Uterus (tissue), 4 donors: ENCODE data around the gene GALNTL6. TPM values are rescaled to one million over a fixed set of nuclear protein-coding genes. Genes with fewer than 3 reads are reported as not detected.
"Not testable (repeated sequence)": the region's sequence is repeated elsewhere in the genome, so short reads cannot be mapped to it uniquely, and the experiment has no call there.

Source experiments
- DNase-seq, 2 donors: peaks; one replicate each; pipeline ENCODE4 v3.0.0-alpha.2; 2019 to 2020
- H3K27ac ChIP-seq, 2 donors: fragments of 200-600 bp; sonication (generic); 1 replicate in 1 of 2; 2 replicates in 1 of 2; pipeline ENCODE4 v1.5.1; 2016 to 2018
- H3K27me3 ChIP-seq, 2 donors: fragments of 200-600 bp; sonication (generic); one replicate each; pipeline ENCODE4 v1.5.1; 2018 to 2019; ENCODE audit warnings: control low read depth in 1 of 2
- H3K36me3 ChIP-seq, 2 donors: fragments of 200-600 bp; sonication (generic); one replicate each; pipeline ENCODE4 v1.5.1; 2019; ENCODE audit warnings: control low read depth in 1 of 2
- H3K4me1 ChIP-seq, 2 donors: fragments of 200-600 bp; sonication (generic); one replicate each; pipeline ENCODE4 v1.5.1; 2018 to 2019; ENCODE audit warnings: control low read depth in 1 of 2
- H3K4me3 ChIP-seq, 2 donors: fragments of 200-600 bp; sonication (generic); 1 replicate in 1 of 2; 2 replicates in 1 of 2; pipeline ENCODE4 v1.5.1; 2018 to 2019; ENCODE audit warnings: mild to moderate bottlenecking in 1 of 2
- H3K9me3 ChIP-seq, 2 donors: fragments of 200-600 bp; sonication (generic); one replicate each; pipeline ENCODE4 v1.5.1; 2019; ENCODE audit warnings: control low read depth in 1 of 2
- POLR2A ChIP-seq, 2 donors: fragments of 450-650 bp; IDR thresholded peaks; one replicate each; pipeline ENCODE4 v1.6.1; 2016; ENCODE audit warnings: antibody characterized with exemption in 2 of 2, mild to moderate bottlenecking in 1 of 2, moderate library complexity in 1 of 2
- intact Hi-C: fragments of 100-400 bp; cut with DNase I; formaldehyde crosslinking; loops from one replicate; pipeline ENCODE4 v1.15.1; 2023; ENCODE audit warnings: low total_unique reads
- total RNA-seq, 4 donors: library from RNA; depleted of rRNA in 3 of 4; stranded (reverse); fragments of >200 nt in 3 of 4; gene quantifications; one replicate each; pipeline versions ENCODE4 v1.1.0 to v1.2.4, GENCODE V29; 2014 to 2023
- TF ChIP-seq, protein P1 (sequence below), 4 experiments: fragments of 200-600 bp in 2 of 4; fragments of 450-650 bp in 2 of 4; sonication (generic) in 2 of 4; IDR thresholded peaks; one replicate each; pipeline ENCODE4 v1.5.1; 2016 to 2019; ENCODE audit warnings: antibody characterized with exemption in 4 of 4, mild to moderate bottlenecking in 2 of 4, moderate library complexity in 1 of 4
- donor health status: DM: yes; HTN: yes; CAD: no.

GALNTL6 gene
- total RNA-seq, 4 donors from 2014 or later: 2.6 TPM; not detected in 3

DNA sequence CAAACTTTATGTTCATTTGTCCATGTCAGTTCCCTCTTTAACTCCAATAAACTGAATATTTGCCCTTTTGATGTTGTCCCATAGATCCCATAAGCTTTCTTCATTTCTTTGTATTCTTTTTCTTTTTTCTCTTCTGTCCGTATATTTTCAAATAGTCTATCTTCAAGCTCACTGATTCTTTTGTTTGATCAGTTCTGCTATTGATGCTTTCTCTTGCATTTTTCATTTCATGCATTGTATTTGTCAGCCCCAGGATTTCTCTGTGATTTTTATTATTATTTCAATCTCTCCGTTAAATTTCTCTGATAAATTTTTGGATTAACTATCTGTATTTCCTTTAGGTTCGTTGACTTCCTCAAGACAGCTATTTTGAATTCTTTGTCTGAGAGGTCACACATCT is 1082.5 kb downstream of the GALNTL6 start:
- H3K36me3 ChIP-seq: no peaks in the 10 kb centered on the region
- H3K4me3 ChIP-seq: no peak overlapping the region
- no peak overlapping the region for H3K27ac ChIP-seq
- intact Hi-C loops: no loop called here
- H3K27me3 ChIP-seq: no peaks in the 10 kb centered on the region
- TF ChIP-seq, protein P1, sequence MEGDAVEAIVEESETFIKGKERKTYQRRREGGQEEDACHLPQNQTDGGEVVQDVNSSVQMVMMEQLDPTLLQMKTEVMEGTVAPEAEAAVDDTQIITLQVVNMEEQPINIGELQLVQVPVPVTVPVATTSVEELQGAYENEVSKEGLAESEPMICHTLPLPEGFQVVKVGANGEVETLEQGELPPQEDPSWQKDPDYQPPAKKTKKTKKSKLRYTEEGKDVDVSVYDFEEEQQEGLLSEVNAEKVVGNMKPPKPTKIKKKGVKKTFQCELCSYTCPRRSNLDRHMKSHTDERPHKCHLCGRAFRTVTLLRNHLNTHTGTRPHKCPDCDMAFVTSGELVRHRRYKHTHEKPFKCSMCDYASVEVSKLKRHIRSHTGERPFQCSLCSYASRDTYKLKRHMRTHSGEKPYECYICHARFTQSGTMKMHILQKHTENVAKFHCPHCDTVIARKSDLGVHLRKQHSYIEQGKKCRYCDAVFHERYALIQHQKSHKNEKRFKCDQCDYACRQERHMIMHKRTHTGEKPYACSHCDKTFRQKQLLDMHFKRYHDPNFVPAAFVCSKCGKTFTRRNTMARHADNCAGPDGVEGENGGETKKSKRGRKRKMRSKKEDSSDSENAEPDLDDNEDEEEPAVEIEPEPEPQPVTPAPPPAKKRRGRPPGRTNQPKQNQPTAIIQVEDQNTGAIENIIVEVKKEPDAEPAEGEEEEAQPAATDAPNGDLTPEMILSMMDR (IDR thresholded peaks at IDR 0.05): no peak
- TF ChIP-seq POLR2A (IDR thresholded peaks at IDR 0.05): no peak
- no peaks in the 10 kb centered on the region for H3K9me3 ChIP-seq
- H3K4me1 ChIP-seq: no peaks in the 10 kb centered on the region
- no peak for DNase-seq

- no peak for TF ChIP-seq POLR2A (IDR thresholded peaks at IDR 0.05)
- TF ChIP-seq, protein P1 (IDR thresholded peaks at IDR 0.05): no peak
- H3K4me3 ChIP-seq: no peak overlapping the region
- no peaks in the 10 kb centered on the region for H3K9me3 ChIP-seq
- H3K27me3 ChIP-seq: no peaks in the 10 kb centered on the region
- H3K4me1 ChIP-seq: no peaks in the 10 kb centered on the region
- intact Hi-C loops: no loop called here
- no peak overlapping the region for H3K27ac ChIP-seq
- DNase-seq: no peak
- no peaks in the 10 kb centered on the region for H3K36me3 ChIP-seq
Measured at GRCh38 chr4:172897046-172897445, 1083.8 kb downstream of the GALNTL6 start.

DNA sequence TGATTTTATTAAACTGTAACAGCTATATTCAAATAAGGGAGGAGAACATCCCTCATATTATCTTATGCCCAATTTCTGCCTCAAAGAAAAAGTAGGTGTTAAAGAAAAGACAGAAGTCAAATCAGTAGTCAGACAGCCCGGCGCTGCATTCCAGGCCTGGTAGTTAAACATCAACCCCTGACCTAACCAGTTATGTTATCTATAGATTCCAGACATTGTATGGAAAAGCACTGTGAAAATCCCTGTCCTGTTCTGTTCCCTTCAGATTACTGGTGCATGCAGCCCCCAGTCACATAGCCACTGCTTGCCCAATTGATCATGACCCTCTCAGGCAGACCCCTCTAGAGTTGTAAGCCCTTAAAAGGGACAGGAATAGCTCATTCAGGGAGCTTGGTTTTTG is 1085.5 kb downstream of the GALNTL6 start:
- no peak for DNase-seq
- H3K27me3 ChIP-seq: no peaks in the 10 kb centered on the region
- intact Hi-C loops: no loop called here
- no peak overlapping the region for H3K4me3 ChIP-seq
- TF ChIP-seq, protein P1 (IDR thresholded peaks at IDR 0.05): no peak
- TF ChIP-seq POLR2A (IDR thresholded peaks at IDR 0.05): no peak
- no peaks in the 10 kb centered on the region for H3K4me1 ChIP-seq
- no peaks in the 10 kb centered on the region for H3K9me3 ChIP-seq
- no peaks in the 10 kb centered on the region for H3K36me3 ChIP-seq
- H3K27ac ChIP-seq: no peak overlapping the region

- TF ChIP-seq, protein P1 (IDR thresholded peaks at IDR 0.05): no peak
- H3K4me1 ChIP-seq: no peaks in the 10 kb centered on the region
- no peaks in the 10 kb centered on the region for H3K9me3 ChIP-seq
- no peak overlapping the region for H3K4me3 ChIP-seq
- DNase-seq: no peak
- H3K27me3 ChIP-seq: no peaks in the 10 kb centered on the region
- no peak overlapping the region for H3K27ac ChIP-seq
- H3K36me3 ChIP-seq: no peaks in the 10 kb centered on the region
- intact Hi-C loops: no loop called here
Measured at GRCh38 chr4:172899861-172900260, 1086.7 kb downstream of the GALNTL6 start.

- intact Hi-C loops: no loop called here
- H3K27me3 ChIP-seq: no peaks in the 10 kb centered on the region
- no peaks in the 10 kb centered on the region for H3K9me3 ChIP-seq
- no peak overlapping the region for H3K27ac ChIP-seq
- H3K4me1 ChIP-seq: no peaks in the 10 kb centered on the region
- H3K4me3 ChIP-seq: no peak overlapping the region
- TF ChIP-seq POLR2A (IDR thresholded peaks at IDR 0.05): no peak
- TF ChIP-seq, protein P1 (IDR thresholded peaks at IDR 0.05): no peak
- H3K36me3 ChIP-seq: no peaks in the 10 kb centered on the region
- no peak for DNase-seq
Measured at GRCh38 chr4:172900900-172901299, 1087.7 kb downstream of the GALNTL6 start.

DNA sequence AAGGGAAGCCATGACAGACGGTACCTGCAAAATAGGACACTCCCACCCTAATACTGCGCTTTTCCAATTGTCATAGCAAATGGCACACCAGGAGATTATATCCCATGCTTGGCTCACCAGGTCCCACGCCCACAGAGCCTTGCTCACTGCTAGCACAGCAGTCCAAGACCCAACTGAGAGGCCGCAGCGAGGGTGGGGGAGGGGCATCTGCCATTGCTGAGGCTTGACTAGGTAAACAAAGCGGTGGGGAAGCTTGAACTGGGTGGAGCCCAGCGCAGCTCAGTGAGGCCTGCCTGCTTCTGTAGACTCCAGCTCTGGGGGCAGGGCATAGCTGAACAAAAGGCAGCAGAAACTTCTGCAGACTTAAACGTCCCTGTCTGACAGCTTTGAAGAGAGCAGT is 1099.3 kb downstream of the GALNTL6 start:
- not testable (repeated sequence) for DNase-seq, H3K9me3 ChIP-seq, H3K4me1 ChIP-seq

GRCh38 chr4:172917403-172917802 is 1104.2 kb downstream of the GALNTL6 start:
- H3K27me3 ChIP-seq, H3K4me1 ChIP-seq, intact Hi-C loops, H3K27ac ChIP-seq, H3K36me3 ChIP-seq, DNase-seq, H3K9me3 ChIP-seq, H3K4me3 ChIP-seq: not testable (repeated sequence)

More for the DNA sequence above, 1099.3 kb downstream of the GALNTL6 start:
- H3K27ac ChIP-seq, H3K36me3 ChIP-seq, H3K27me3 ChIP-seq, intact Hi-C loops, H3K4me3 ChIP-seq: not testable (repeated sequence)
